Posterior vena cava (tissue), 2 donors: ENCODE results near the gene TMEM120B. TPM values are rescaled to one million over a fixed set of nuclear protein-coding genes. Genes with fewer than 3 reads are reported as not detected.
"Not testable (repeated sequence)": the region's sequence is repeated elsewhere in the genome, so short reads cannot be mapped to it uniquely, and the experiment has no call there.

Source experiments
- DNase-seq: peaks from one replicate; pipeline ENCODE4 v3.0.0-alpha.2; 2020; ENCODE audit warnings: low spot score
- intact Hi-C, 2 donors: fragments of 100-400 bp; cut with DNase I; formaldehyde crosslinking; loops; one replicate each; pipeline versions ENCODE4 v1.14.1 to v1.14.2; 2022 to 2023
- total RNA-seq, 2 donors: library from RNA; stranded (reverse); fragmentation: NEBNext Ultra II Directional; extraction: Animal tissue kit (Norgen Biotek cat#: 25700); gene quantifications; one replicate each; pipeline ENCODE4 v1.2.1, GENCODE V29; 2021
- donor health status: DM: yes; HTN: yes; CAD: no.
- donor health status: DM: yes; HTN: yes; CAD: no.

Gene TMEM120B
- total RNA-seq, 2 donors from 2014 or later = 7.9 to 11.0 TPM

GRCh38 chr12:121783766-121784165 lies 71.2 kb downstream of the TMEM120B start:
- intact Hi-C loops = no loop called here
- no peak for DNase-seq

DNA sequence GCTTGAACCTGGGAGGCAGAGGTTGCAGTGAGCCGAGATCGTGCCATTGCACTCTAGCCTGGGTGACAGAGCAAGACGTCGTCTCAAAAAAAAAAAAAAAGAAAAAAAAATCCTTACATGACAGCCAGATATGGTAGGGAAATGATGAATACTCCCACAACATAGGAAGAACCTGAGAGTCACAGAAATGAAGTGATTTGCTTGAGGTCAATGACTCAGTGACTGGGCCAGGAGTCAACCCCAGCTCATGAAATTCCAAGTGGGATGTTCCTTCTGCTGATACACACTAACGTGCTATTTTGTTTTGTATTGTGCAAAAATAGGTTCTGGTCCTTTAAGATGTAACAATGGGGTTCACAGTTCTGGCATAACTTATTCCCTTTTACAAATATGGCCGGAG lies 71.9 kb downstream of the TMEM120B start:
- intact Hi-C loops = no loop called here
- no peak for DNase-seq

DNA sequence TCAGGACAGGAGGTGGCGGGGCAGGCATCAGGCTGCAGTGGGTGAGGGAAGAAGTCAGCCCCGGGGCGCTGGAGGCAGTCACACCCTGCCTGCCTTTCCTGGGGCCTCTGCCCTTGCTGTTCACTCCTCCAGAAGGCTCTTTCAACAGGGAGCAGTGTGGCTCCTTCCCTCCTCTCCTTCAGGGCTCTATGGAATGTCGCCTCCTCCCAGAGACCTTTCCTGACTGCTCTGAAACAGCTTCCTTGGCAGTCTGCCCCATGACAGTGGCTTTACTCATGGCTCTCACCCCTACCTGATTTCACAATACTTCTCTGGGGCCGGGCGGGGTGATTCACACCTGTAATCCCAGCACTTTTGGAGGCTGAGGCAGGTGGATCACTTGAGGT lies 73.9 kb downstream of the TMEM120B start:
- intact Hi-C loops = no loop called here
- no peak for DNase-seq

- intact Hi-C loops = no loop called here
- no peak for DNase-seq
Measured at GRCh38 chr12:121787063-121788025, 74.8 kb downstream of the TMEM120B start.

DNA sequence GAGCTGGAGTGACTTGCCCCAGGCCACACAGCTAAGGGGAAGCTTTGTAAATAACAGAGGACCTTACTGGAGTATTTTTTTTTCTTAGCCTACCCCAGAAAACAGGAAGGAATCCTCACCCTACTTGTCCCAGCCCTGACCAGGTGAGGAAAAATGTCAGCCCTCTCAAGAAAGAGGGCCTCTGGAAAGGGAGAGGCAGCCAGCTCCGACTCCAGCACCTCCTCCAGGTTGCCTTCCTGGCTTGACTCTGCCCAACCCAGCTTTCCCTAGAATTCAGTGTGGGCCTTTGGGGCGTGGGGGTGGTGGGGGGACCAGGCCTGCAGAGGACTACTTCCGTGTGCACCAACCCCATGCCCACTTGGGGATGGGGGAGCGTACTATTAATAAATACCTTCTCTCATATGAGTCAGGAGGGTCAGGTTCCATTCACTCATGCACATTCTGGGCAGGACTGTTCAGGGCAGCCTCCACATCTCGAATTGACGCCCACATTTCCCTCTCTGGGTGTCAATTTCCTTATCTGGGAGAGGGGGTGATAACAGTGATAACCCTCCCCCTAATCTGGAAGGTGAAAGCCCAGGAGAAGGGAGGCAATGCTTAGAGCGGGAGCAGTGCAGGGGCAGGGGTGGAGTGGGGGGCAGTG lies 75.7 kb downstream of the TMEM120B start:
- intact Hi-C loops = no loop called here

DNA sequence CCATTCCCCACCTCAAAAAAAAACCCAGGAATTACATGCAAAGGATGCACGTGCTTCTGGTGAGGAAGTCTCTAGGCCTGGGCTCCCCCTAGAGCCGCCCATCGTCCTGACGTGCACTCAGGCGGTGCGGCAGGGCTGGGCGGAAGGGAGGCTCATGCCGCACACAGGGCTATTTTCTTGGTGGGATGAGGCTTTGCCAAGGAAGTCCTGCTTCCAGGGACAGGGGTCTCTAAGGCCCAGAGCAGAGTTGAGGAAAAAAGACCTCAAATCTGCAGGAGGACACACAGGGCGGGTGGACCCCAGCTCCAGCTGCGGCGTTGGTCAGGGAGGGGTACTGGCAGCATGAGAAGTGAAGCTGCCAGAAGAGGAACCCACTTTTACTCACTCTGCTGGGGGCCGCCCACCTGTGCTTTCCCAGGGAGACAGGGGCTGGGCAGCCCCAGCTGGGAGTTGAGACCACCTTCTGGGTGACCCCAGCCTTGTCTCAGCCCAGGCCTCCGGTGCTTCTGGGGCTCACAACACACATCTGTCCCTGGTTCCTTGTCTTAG lies 76.8 kb downstream of the TMEM120B start:
- no peak for DNase-seq
- intact Hi-C loops = no loop called here

More for the DNA sequence above, 75.7 kb downstream of the TMEM120B start:
- DNase-seq = no peak

DNA sequence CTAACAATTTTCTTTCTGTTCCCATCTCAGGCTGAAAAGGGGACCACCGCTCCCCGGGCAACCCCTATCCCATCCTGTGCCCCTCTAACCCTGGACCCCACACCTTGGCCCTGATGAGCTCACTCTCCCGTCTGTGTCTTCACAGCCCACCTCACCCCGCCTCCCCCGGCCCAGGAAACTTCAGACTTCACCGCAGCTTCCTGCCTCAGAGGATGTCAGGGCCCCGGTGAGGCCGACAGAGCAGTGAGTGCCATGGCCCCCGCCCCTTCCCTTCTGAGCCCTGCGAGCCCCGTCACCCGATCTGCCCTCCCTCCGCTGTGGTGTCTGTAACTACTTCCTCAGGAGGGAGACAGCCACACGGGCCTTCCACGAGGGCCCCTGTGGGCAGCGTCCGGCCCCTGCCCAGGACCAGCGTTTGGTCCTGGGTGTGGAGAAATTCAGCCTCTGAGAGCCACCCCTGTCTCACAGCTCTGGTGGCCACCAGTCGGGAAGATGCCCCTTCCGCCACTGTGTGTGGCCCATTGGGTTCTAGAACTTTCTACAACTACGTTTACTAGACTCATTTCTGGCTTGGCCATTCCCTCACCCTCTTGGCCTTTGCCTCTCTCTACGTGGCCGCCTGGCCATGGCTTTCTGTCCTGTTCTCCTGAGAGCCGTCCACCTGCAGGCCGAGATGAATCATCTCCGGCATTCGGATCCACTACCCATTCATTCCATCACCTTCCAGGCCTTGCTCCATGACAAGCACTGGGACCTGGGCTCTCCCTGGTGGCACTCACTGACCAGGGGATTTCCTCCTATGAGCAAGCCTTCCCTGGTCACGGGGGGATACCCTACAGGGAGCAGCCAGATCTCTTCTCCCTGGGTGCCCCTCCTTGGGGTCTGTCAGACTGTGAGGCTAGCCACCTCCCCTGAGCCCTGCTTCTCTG lies 77.5 kb downstream of the TMEM120B start:
- intact Hi-C loops = loop anchor here in 1 of 2 donors (5.0 kb wide), 1 partner anchor 93 kb away; no protein-coding TSS in a partner anchor

DNA sequence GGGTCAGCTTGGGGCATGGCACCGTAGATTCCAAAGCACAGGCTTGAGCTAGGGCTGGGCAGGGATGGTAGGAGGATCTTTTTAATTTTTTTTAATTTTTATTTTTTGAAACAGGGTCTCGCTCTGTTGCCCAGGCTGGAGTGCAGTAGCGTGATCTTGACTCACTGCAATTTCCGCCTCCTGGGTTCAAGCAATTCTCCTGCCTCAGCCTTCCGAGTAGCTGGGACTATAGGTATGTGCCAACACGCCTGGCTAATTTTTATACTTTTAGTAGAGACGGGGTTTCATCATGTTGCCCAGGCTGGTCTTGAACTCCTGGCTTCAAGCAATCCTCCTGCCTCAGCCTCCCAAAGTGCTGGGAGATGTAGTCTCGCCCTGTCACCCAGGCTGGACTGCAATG lies 78.2 kb downstream of the TMEM120B start:
- DNase-seq = not testable (repeated sequence)
- intact Hi-C loops = loop anchor here in 1 of 2 donors (5.0 kb wide), 1 partner anchor 93 kb away; no protein-coding TSS in a partner anchor

More for the DNA sequence above, 77.5 kb downstream of the TMEM120B start:
- DNase-seq = peak; percentile 93

- intact Hi-C loops = loop anchor here (2.0 to 5.0 kb wide), 2 partner anchors 95 to 97 kb away; partner anchors contain the start of gene PSMD9 (in 1 of the 2)
- peak; percentile 68 for DNase-seq
Measured at GRCh38 chr12:121791671-121792551, 79.4 kb downstream of the TMEM120B start.

- intact Hi-C loops = loop anchor here (2.0 to 5.0 kb wide), 2 partner anchors 96 kb away; partner anchors contain the start of gene PSMD9 (in 1 of the 2)
- DNase-seq = peak; percentile 86
Measured at GRCh38 chr12:121792607-121793439, 80.3 kb downstream of the TMEM120B start.

GRCh38 chr12:121793440-121793837 lies 80.9 kb downstream of the TMEM120B start, which contains the start of gene RHOF:
TSS of gene RHOF (minus strand) at chr12:121793688. CDS start at chr12:121793633, 55 bp downstream.
- intact Hi-C loops = loop anchor here (2.0 to 5.0 kb wide), 2 partner anchors 95 to 96 kb away; partner anchors contain the start of gene PSMD9 (in 1 of the 2)
- no peak for DNase-seq

DNA sequence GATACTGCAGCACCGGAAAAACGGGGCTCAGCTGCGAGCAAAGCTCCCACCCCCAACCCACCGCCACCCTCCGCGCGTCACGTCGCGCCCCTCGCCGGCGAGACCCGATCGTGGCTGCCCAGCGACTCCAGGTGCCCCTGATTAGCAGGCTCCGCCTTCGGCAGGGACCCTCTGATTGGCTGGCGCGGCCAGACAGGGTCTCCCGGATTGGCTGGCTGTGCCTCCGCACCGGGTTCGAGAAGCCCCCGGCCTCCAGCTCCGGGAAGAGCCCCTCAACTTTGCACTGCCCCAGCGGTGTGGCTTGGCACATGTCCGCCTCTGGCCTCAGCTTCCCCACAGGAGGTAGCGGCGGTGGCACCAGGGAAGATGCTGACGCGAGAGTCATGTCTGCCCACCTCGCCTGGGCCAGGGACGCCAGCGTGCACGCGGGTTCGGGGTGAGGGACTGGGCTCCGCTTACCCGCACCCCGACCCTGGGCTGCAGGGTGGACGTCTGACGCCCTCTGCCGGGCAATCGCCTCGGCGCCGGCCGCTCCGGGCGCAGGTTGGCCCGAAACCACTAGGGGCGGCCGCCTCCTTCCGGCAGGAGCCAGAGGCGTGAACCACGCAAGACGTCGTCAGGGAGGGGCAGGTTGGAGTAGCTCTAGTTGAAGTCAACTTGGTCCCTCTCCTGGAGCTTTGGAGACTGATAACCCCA lies 81.4 kb downstream of the TMEM120B start:
- peak; percentile 98 for DNase-seq
- intact Hi-C loops = loop anchor here (2.0 to 5.0 kb wide), 4 partner anchors 19 to 97 kb away; partner anchors contain the start of gene PSMD9 (in 1 of the 2)

- peak; percentile 83 for DNase-seq
- intact Hi-C loops = loop anchor here (2.0 to 5.0 kb wide), 4 partner anchors 18 to 98 kb away; partner anchors contain the start of gene PSMD9 (in 1 of the 2)
Measured at GRCh38 chr12:121794534-121795033, 82.0 kb downstream of the TMEM120B start.

GRCh38 chr12:121795034-121795968 lies 82.7 kb downstream of the TMEM120B start:
- intact Hi-C loops = loop anchor here (2.0 to 5.0 kb wide), 3 partner anchors 18 to 98 kb away; partner anchors contain the start of gene PSMD9 (in 1 of the 2)
- DNase-seq = peak; percentile 97
